ENCODE data around the gene MUTYH. TPM values are rescaled to one million over a fixed set of nuclear protein-coding genes. Genes with fewer than 3 reads are reported as not detected.

The MUTYH gene
- total RNA-seq, 1 experiment from 2014 or later, result 30.8 TPM

Other genes starting within 250 kb of the MUTYH start
- gene ZSWIM5, start 133.8 kb downstream of the MUTYH start, total RNA-seq (2014; rRNA removed; shearing (Covaris generic)), result 0.03 TPM in 1 of 2 replicates, not detected in the other
- gene HPDL, start 13.5 kb downstream of the MUTYH start, total RNA-seq (2014; rRNA removed; shearing (Covaris generic)), result not detected in 2 replicates
- gene TOE1, start 270 bp downstream of the MUTYH start, total RNA-seq (2014; rRNA removed; shearing (Covaris generic)), result 29.1 and 37.6 TPM in 2 replicates
- 0.71 and 0.73 TPM in 2 replicates for gene TESK2, start 150.7 kb upstream of the MUTYH start, total RNA-seq (2014; rRNA removed; shearing (Covaris generic))
- 1.4 and 2.3 TPM in 2 replicates for gene CCDC163, start 159.6 kb upstream of the MUTYH start, total RNA-seq (2014; rRNA removed; shearing (Covaris generic))
- 8.5 and 20.0 TPM in 2 replicates for gene MMACHC, start 159.9 kb upstream of the MUTYH start, total RNA-seq (2014; rRNA removed; shearing (Covaris generic))
- gene PRDX1, start 181.4 kb upstream of the MUTYH start, total RNA-seq (2014; rRNA removed; shearing (Covaris generic)), result 997 and 1,092 TPM in 2 replicates
- gene AKR1A1, start 210.4 kb upstream of the MUTYH start, total RNA-seq (2014; rRNA removed; shearing (Covaris generic)), result 99.5 and 106 TPM in 2 replicates
- gene NASP, start 243.6 kb upstream of the MUTYH start, total RNA-seq (2014; rRNA removed; shearing (Covaris generic)), result 129 and 138 TPM in 2 replicates